IPS DF 6.9 (cell line): Measurements from ENCODE around the gene S100A9.

Experiments used
- DNase-seq: peaks from one replicate; pipeline ENCODE4 v3.0.0-alpha.2; 2013; ENCODE audit warnings: low read depth, low spot score
- H3K27ac ChIP-seq: one replicate; pipeline ENCODE4 v1.5.1; 2013; ENCODE audit warnings: low read length, control low read depth
- H3K27me3 ChIP-seq: 2 replicates; pipeline ENCODE4 v1.6.1; 2013; ENCODE audit warnings: mild to moderate bottlenecking, low read length; ENCODE audit not compliant: control insufficient read depth, insufficient read depth
- H3K36me3 ChIP-seq: 2 replicates; pipeline ENCODE4 v1.6.1; 2013; ENCODE audit warnings: low read length; ENCODE audit not compliant: control insufficient read depth, insufficient read depth
- H3K4me1 ChIP-seq: 2 replicates; pipeline ENCODE4 v1.6.1; 2013; ENCODE audit warnings: low read length; ENCODE audit not compliant: control insufficient read depth, insufficient read depth
- H3K4me3 ChIP-seq: 2 replicates; pipeline ENCODE4 v1.5.1; 2013; ENCODE audit warnings: mild to moderate bottlenecking, low read length
- H3K9me3 ChIP-seq: 2 replicates; pipeline ENCODE4 v1.6.1; 2013; ENCODE audit warnings: low read length, inconsistent platforms; ENCODE audit not compliant: control insufficient read depth, insufficient read depth
- WGBS: extraction: QIAGEN DNeasy Blood & Tissue Kit; methylation state at CpG from one replicate; pipeline ENCODE4 v1.1.7; 2013; ENCODE audit warnings: mixed read lengths, missing lambda C conversion rate; ENCODE audit not compliant: insufficient read length, insufficient coverage; 5-methylcytosine and 5-hydroxymethylcytosine counted together

Gene S100A9

GRCh38 chr1:153333902-153334301 is 23.8 kb upstream of the S100A9 start:
- WGBS: no CpG with 5 or more reads among the region's 1 CpG
- H3K27ac ChIP-seq: no peak overlapping the region
- H3K4me3 ChIP-seq: no peak overlapping the region
- no peaks in the 10 kb centered on the region for H3K36me3 ChIP-seq
- H3K4me1 ChIP-seq: no peaks in the 10 kb centered on the region
- H3K27me3 ChIP-seq: no peaks in the 10 kb centered on the region
- DNase-seq: no peak
- H3K9me3 ChIP-seq: no peaks in the 10 kb centered on the region

GRCh38 chr1:153336650-153337049 is 21.0 kb upstream of the S100A9 start:
- no peaks in the 10 kb centered on the region for H3K4me1 ChIP-seq
- H3K4me3 ChIP-seq: no peak overlapping the region
- no peaks in the 10 kb centered on the region for H3K9me3 ChIP-seq
- no peak overlapping the region for H3K27ac ChIP-seq
- DNase-seq: no peak
- no peaks in the 10 kb centered on the region for H3K27me3 ChIP-seq
- H3K36me3 ChIP-seq: no peaks in the 10 kb centered on the region

GRCh38 chr1:153337980-153338853 is 19.4 kb upstream of the S100A9 start:
- no peak for DNase-seq
- no peak overlapping the region for H3K4me3 ChIP-seq
- no peaks in the 10 kb centered on the region for H3K4me1 ChIP-seq
- no peak overlapping the region for H3K27ac ChIP-seq
- no peaks in the 10 kb centered on the region for H3K27me3 ChIP-seq
- H3K9me3 ChIP-seq: no peaks in the 10 kb centered on the region
- no peaks in the 10 kb centered on the region for H3K36me3 ChIP-seq
- WGBS: no CpG with 5 or more reads among the region's 8 CpGs

GRCh38 chr1:153339802-153340201 is 17.9 kb upstream of the S100A9 start:
- no peak overlapping the region for H3K27ac ChIP-seq
- no peaks in the 10 kb centered on the region for H3K36me3 ChIP-seq
- H3K4me1 ChIP-seq: no peaks in the 10 kb centered on the region
- H3K9me3 ChIP-seq: no peaks in the 10 kb centered on the region
- no CpG with 5 or more reads among the region's 6 CpGs for WGBS
- no peak for DNase-seq
- H3K4me3 ChIP-seq: no peak overlapping the region
- H3K27me3 ChIP-seq: no peaks in the 10 kb centered on the region

GRCh38 chr1:153340356-153340755 is 17.3 kb upstream of the S100A9 start:
- no peak for DNase-seq
- Histone ChIP-seq H3K27ac (no peak overlapping the region), H3K9me3 (no peaks in the 10 kb centered on the region), H3K4me1 (no peaks in the 10 kb centered on the region), H3K27me3 (no peaks in the 10 kb centered on the region), H3K36me3 (no peaks in the 10 kb centered on the region), H3K4me3 (no peak overlapping the region)
- no CpG with 5 or more reads among the region's 10 CpGs for WGBS

DNA sequence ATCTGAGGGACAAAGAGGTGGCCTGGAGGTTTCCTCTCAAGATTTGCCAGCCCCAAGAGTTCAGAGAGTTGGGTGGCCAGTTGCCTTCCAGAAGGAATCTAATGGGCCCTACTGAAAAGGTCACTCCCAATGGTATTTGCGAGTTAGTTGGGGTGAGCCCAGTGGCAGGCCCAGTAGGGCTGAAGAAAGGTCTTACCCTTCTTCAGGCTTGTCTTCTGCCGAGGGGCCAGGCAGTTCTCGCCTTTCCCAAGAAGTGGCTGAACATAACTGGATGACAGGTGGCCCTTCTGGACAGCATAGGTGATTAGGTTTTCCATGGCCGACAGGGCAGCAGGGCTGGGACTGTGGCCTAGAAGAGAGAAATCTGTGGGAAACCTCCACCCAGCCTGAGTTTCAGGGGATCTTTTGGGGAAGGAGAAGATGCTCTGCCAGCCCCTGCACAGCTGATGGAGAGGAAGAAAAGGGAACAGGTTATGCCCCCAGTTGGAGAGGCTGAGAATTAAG is 16.2 kb upstream of the S100A9 start:
- Histone ChIP-seq H3K4me1 (no peaks in the 10 kb centered on the region), H3K4me3 (no peak overlapping the region), H3K9me3 (no peaks in the 10 kb centered on the region), H3K27ac (no peak overlapping the region), H3K36me3 (no peaks in the 10 kb centered on the region), H3K27me3 (no peaks in the 10 kb centered on the region)
- no CpG with 5 or more reads among the region's 4 CpGs for WGBS
- DNase-seq: no peak

DNA sequence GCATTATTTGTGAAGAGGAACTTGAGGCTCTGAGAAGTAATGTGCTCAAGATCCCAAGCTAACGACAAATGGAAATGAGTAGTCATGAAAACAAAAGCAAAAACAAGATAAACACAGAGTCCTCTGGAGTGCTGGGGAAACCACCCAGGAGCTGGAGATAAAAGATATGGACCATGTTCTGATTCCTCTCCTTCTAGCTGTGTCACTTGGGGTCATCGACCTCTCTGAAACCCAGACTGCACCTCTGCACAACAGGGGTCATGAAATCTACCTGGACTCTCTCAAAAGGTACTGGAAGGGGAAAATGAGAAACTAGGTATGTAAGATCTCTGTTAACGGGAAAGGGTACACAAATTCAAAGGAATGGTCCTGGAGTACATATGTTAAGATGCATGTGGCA is 15.5 kb upstream of the S100A9 start:
- Histone ChIP-seq H3K4me1 (no peaks in the 10 kb centered on the region), H3K27me3 (no peaks in the 10 kb centered on the region), H3K27ac (no peak overlapping the region), H3K4me3 (no peak overlapping the region), H3K9me3 (no peaks in the 10 kb centered on the region), H3K36me3 (no peaks in the 10 kb centered on the region)
- no CpG with 5 or more reads among the region's 3 CpGs for WGBS
- DNase-seq: no peak

DNA sequence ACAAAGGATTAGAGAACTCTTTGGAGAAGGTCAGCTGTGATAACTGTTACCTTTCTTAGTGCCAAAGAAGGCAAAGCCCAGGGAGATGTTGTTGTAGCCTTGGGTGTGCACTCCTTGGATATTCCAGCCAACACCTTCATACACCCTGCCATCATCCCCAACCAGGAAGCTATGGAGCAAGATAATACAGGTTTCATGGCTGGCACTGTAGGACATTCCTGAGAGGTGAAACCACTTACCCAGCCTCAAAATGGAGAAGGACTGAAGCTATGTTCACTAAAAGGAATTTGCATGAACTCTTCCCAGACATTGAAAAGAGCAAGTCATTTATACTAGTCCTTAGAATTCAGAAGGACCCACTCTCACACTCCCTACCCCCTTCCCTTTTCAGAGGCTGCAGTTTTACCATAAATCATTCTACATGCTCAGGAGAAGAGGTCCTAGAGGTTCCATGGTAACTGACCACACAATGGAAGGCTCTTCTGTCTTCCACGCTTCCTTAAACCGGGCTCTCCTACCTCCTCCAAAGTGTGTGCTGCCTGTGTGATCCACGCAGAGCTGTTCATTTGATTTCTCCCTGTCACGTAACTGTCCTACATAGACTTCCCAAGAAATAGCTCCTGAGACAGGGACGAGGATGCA is 14.5 kb upstream of the S100A9 start:
- Histone ChIP-seq H3K36me3 (no peaks in the 10 kb centered on the region), H3K27ac (no peak overlapping the region), H3K4me3 (no peak overlapping the region), H3K4me1 (no peaks in the 10 kb centered on the region), H3K27me3 (no peaks in the 10 kb centered on the region), H3K9me3 (no peaks in the 10 kb centered on the region)
- DNase-seq: no peak
- no CpG with 5 or more reads among the region's 5 CpGs for WGBS

GRCh38 chr1:153343811-153344717 is 13.6 kb upstream of the S100A9 start:
- no peaks in the 10 kb centered on the region for H3K4me1 ChIP-seq
- no CpG with 5 or more reads among the region's 9 CpGs for WGBS
- H3K27me3 ChIP-seq: no peaks in the 10 kb centered on the region
- no peaks in the 10 kb centered on the region for H3K36me3 ChIP-seq
- no peak overlapping the region for H3K27ac ChIP-seq
- no peak for DNase-seq
- no peaks in the 10 kb centered on the region for H3K9me3 ChIP-seq
- no peak overlapping the region for H3K4me3 ChIP-seq

GRCh38 chr1:153344718-153345025 is 13.0 kb upstream of the S100A9 start:
- Histone ChIP-seq H3K27me3 (no peaks in the 10 kb centered on the region), H3K27ac (no peak overlapping the region), H3K4me3 (no peak overlapping the region), H3K9me3 (no peaks in the 10 kb centered on the region), H3K4me1 (no peaks in the 10 kb centered on the region), H3K36me3 (no peaks in the 10 kb centered on the region)
- no CpG with 5 or more reads among the region's 3 CpGs for WGBS
- DNase-seq: no peak
